ENCODE measurements around the gene AFG3L2.
"Not testable (repeated sequence)": the region's sequence is repeated elsewhere in the genome, so short reads cannot be mapped to it uniquely, and the experiment has no call there.

Gene AFG3L2

DNA sequence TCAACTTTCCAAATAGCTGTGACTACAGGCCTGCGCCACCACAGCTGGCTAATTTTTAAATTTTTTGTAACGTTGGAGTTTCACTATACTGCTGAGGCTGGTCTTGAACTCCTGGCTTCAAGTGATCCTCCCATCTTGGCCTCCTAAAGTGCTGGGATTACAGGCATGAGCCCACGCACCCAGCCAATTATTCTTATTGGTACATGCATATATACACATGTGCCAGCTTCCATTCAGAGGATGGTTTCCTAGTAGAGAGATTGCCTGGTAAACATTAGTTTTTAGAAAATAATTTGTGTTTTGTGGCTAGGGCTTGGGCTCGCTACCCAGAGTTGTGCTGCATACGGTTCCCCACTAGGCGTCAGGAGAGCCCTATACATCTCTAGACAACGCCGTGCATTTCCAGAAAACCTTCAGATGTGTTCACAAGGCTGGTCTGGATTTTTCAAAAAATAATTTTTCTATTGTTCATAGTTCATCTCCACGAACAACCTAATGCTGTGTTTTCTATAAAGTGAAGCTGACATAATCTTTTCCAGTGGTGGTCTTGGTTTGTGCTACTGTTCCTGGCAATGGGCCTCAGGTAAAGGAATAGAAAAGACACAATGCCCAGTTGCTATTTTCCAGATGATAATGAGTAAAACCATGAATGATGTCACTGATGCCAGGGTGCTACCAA, 14.6 kb upstream of the AFG3L2 start:
- peak; percentile 56 for DNase-seq (ENCODE audit: low read depth, low spot score)
- Histone ChIP-seq H3K27ac (no peak overlapping the region), H3K9me3 (ENCODE audit: low read depth, low read length) (no peaks in the 10 kb centered on the region), H3K36me3 (ENCODE audit: insufficient read depth, low read length) (no peaks in the 10 kb centered on the region), H3K4me3 (no peak overlapping the region), H3K9ac (ENCODE audit: insufficient read length) (no peak overlapping the region)
- TF ChIP-seq POLR2AphosphoS5 (IDR thresholded peaks at IDR 0.05; ENCODE audit: borderline replicate concordance, low read depth, low read length): no peak
- no peak for TF ChIP-seq FOXP2 (optimal IDR thresholded peaks at IDR 0.05; ENCODE audit: control extremely low read depth, extremely low read length, insufficient read depth)
- no peak for TF ChIP-seq EZH2 (IDR thresholded peaks at IDR 0.05)

- no peak overlapping the region for H3K4me3 ChIP-seq
- no peak for TF ChIP-seq EZH2 (IDR thresholded peaks at IDR 0.05)
- TF ChIP-seq FOXP2 (optimal IDR thresholded peaks at IDR 0.05; ENCODE audit: control extremely low read depth, extremely low read length, insufficient read depth): no peak
- TF ChIP-seq POLR2AphosphoS5 (IDR thresholded peaks at IDR 0.05; ENCODE audit: borderline replicate concordance, low read depth, low read length): no peak
- H3K36me3 ChIP-seq (ENCODE audit: insufficient read depth, low read length): no peaks in the 10 kb centered on the region
- H3K9me3 ChIP-seq (ENCODE audit: low read depth, low read length): no peaks in the 10 kb centered on the region
- no peak overlapping the region for H3K27ac ChIP-seq
- no peak overlapping the region for H3K9ac ChIP-seq (ENCODE audit: insufficient read length)
- no peak for DNase-seq (ENCODE audit: low read depth, low spot score)
These were observed 11.4 kb upstream of the AFG3L2 start for GRCh38 chr18:12388442-12388841.

DNA sequence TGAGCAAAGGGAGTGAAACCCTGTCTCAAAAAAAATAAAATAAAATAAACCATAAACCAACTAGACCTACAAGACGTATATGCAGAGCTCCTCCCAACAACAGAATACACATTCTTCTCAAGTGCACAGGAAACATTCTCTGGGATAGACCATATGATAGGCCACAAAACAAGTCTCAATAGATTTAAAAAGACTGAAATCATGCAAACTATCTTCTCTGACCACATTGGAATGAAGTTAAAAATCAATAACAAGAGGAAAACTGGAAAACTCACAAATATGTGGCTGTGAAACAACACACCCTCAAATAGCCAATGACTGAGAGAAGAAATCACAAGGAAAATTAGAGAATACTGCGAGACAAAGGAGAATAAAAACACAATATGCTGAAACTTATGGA, 7.2 kb upstream of the AFG3L2 start:
- no peak for DNase-seq (ENCODE audit: low read depth, low spot score)
- TF ChIP-seq FOXP2 (optimal IDR thresholded peaks at IDR 0.05; ENCODE audit: control extremely low read depth, extremely low read length, insufficient read depth) (no peak), POLR2AphosphoS5 (IDR thresholded peaks at IDR 0.05; ENCODE audit: borderline replicate concordance, low read depth, low read length) (no peak)
- no peak overlapping the region for H3K4me3 ChIP-seq
- H3K9ac ChIP-seq (ENCODE audit: insufficient read length): no peak overlapping the region
- H3K9me3 ChIP-seq (ENCODE audit: low read depth, low read length): no peaks in the 10 kb centered on the region
- no peaks in the 10 kb centered on the region for H3K36me3 ChIP-seq (ENCODE audit: insufficient read depth, low read length)
- no peak overlapping the region for H3K27ac ChIP-seq

GRCh38 chr18:12383759-12384158, 6.7 kb upstream of the AFG3L2 start:
- not testable (repeated sequence) for DNase-seq (ENCODE audit: low read depth, low spot score); H3K9me3 ChIP-seq (ENCODE audit: low read depth, low read length); H3K9ac ChIP-seq (ENCODE audit: insufficient read length); H3K27ac ChIP-seq; H3K36me3 ChIP-seq (ENCODE audit: insufficient read depth, low read length); H3K4me3 ChIP-seq

- H3K9me3 ChIP-seq (ENCODE audit: low read depth, low read length); H3K36me3 ChIP-seq (ENCODE audit: insufficient read depth, low read length); H3K4me3 ChIP-seq; H3K9ac ChIP-seq (ENCODE audit: insufficient read length); H3K27ac ChIP-seq; DNase-seq (ENCODE audit: low read depth, low spot score): not testable (repeated sequence)
These were observed 5.3 kb upstream of the AFG3L2 start for GRCh38 chr18:12382221-12382814.

DNA sequence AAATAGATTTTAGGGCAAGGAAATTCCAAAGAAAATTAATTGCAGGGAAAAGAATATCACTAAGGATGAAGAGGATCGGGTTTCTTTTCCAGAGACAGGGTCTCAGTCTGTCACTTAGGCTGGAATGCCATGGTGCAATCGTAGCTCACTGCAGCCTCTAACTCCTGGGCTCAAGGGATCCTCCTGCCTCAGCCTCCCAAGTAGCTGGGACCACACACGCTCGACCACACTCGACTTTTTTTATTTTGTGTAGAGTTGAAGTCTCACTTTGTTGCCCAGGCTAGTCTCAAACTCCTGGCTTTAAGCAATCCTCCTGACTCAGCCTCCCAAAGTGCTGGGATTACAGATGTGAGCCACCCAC, 1.2 kb upstream of the AFG3L2 start:
- peak overlapping the region; percentile 86 for H3K9ac ChIP-seq (ENCODE audit: insufficient read length)
- DNase-seq (ENCODE audit: low read depth, low spot score); H3K27ac ChIP-seq; H3K9me3 ChIP-seq (ENCODE audit: low read depth, low read length); H3K36me3 ChIP-seq (ENCODE audit: insufficient read depth, low read length): not testable (repeated sequence)
- peak overlapping the region; percentile 96 for H3K4me3 ChIP-seq

DNA sequence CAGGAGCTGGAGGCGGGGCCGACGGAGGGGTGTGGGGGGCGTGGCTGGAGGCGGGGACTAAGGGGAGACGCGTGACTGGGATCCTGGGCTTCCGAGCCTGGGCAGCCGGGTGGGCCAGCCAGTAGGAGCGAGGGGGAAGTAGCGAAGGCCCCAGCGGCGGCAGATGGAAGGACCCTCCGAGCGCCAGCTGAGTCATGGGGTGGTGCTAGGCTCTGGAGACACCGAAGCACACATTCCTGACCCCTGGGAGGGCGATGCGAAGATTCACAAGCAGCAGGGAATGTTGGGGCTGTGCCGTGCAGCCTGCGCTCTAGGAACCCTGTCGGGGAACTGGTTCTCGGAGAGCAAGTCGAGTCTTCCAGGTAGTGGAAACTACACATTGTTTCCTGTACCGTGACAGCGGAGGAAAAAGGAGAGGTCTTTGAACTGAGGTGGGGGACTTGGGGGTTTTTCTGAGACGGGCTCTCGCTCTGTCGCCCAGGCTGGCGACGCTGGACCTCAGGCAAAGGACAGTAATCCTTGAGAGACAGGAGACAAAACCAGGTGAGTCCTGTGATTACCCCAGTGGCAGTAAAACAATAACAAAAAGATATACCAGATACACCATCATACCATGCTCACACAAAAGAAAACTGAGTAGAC, 650 bp upstream of the AFG3L2 start:
- DNase-seq (ENCODE audit: low read depth, low spot score): no peak
- peak overlapping the region; percentile 44; the same call in 1 of the 2 replicates for H3K27ac ChIP-seq
- H3K4me3 ChIP-seq: peak overlapping the region; percentile 96
- TF ChIP-seq POLR2AphosphoS5 (IDR thresholded peaks at IDR 0.05; ENCODE audit: borderline replicate concordance, low read depth, low read length): peak; percentile 64
- TF ChIP-seq FOXP2 (optimal IDR thresholded peaks at IDR 0.05; ENCODE audit: control extremely low read depth, extremely low read length, insufficient read depth): no peak
- H3K36me3 ChIP-seq (ENCODE audit: insufficient read depth, low read length): no peaks in the 10 kb centered on the region
- H3K9me3 ChIP-seq (ENCODE audit: low read depth, low read length): no peaks in the 10 kb centered on the region
- peak overlapping the region; percentile 86 for H3K9ac ChIP-seq (ENCODE audit: insufficient read length)

GRCh38 chr18:12376034-12376753, 833 bp downstream of the AFG3L2 start:
- no peak for TF ChIP-seq EZH2 (IDR thresholded peaks at IDR 0.05)
- no peak for TF ChIP-seq FOXP2 (optimal IDR thresholded peaks at IDR 0.05; ENCODE audit: control extremely low read depth, extremely low read length, insufficient read depth)
- no peak; the same call in 1 of the 2 replicates for TF ChIP-seq POLR2AphosphoS5 (IDR thresholded peaks at IDR 0.05; ENCODE audit: borderline replicate concordance, low read depth, low read length)
- no peaks in the 10 kb centered on the region for H3K9me3 ChIP-seq (ENCODE audit: low read depth, low read length)
- peak overlapping the region; percentile 98 for H3K9ac ChIP-seq (ENCODE audit: insufficient read length)
- DNase-seq (ENCODE audit: low read depth, low spot score): no peak
- H3K36me3 ChIP-seq (ENCODE audit: insufficient read depth, low read length): no peaks in the 10 kb centered on the region; the same call in 1 of the 2 replicates
- H3K27ac ChIP-seq: peak overlapping the region; percentile 86
- peak overlapping the region; percentile 97 for H3K4me3 ChIP-seq

Data from SK-N-MC (cell line).